Loucy (cell line): ENCODE results near the gene CORO2B.

ENCODE experiments used
- H2AFZ ChIP-seq: fragments of 200-600 bp; sonication (generic); 2 replicates; pipeline ENCODE4 v1.6.0; 2016; ENCODE audit warnings: antibody characterized with exemption, mild to moderate bottlenecking, low read length, moderate library complexity
- H3F3A ChIP-seq: fragments of 200-600 bp; 2 replicates; pipeline ENCODE4 v1.6.0; 2016; ENCODE audit warnings: antibody characterized with exemption, low read depth, mild to moderate bottlenecking
- H3K27me3 ChIP-seq: fragments of 200-600 bp; sonication (generic); 2 replicates; pipeline ENCODE4 v1.6.1; 2014; ENCODE audit warnings: low read length, mild to moderate bottlenecking; ENCODE audit not compliant: insufficient read depth, poor library complexity, severe bottlenecking
- H3K36me3 ChIP-seq: fragments of 200-600 bp; sonication (generic); 2 replicates; pipeline ENCODE4 v1.6.1; 2016; ENCODE audit warnings: low read length; ENCODE audit not compliant: insufficient read depth
- H3K4me1 ChIP-seq: fragments of 200-600 bp; sonication (generic); 2 replicates; pipeline ENCODE4 v1.5.1; 2014; ENCODE audit warnings: low read length, mild to moderate bottlenecking; ENCODE audit not compliant: insufficient read depth, poor library complexity, severe bottlenecking
- H3K4me2 ChIP-seq: fragments of 200-600 bp; sonication (generic); 2 replicates; pipeline ENCODE4 v1.6.0; 2014; ENCODE audit warnings: antibody characterized with exemption, low read length, low read depth, mild to moderate bottlenecking; ENCODE audit not compliant: poor library complexity, severe bottlenecking
- H3K4me3 ChIP-seq: fragments of 200-600 bp; sonication (generic); 2 replicates; pipeline ENCODE4 v1.5.1; 2014; ENCODE audit warnings: low read length, mild to moderate bottlenecking, mixed read lengths; ENCODE audit not compliant: poor library complexity, severe bottlenecking
- H3K79me2 ChIP-seq: fragments of 200-600 bp; sonication (generic); 2 replicates; pipeline ENCODE4 v1.6.1; 2014; ENCODE audit warnings: low read length; ENCODE audit not compliant: insufficient read depth
- H3K9ac ChIP-seq: fragments of 200-600 bp; sonication (generic); 2 replicates; pipeline ENCODE4 v1.6.0; 2014; ENCODE audit warnings: mild to moderate bottlenecking, low read depth, low read length, moderate library complexity; ENCODE audit not compliant: poor library complexity, severe bottlenecking
- H3K9me2 ChIP-seq: fragments of 200-600 bp; sonication (generic); replicated peaks from 2 replicates; pipeline ENCODE4 v1.6.1; 2016; ENCODE audit warnings: low read depth, low read length, mixed read lengths
- H3K9me3 ChIP-seq: fragments of 200-600 bp; sonication (generic); 2 replicates; pipeline ENCODE4 v1.6.1; 2014; ENCODE audit warnings: mild to moderate bottlenecking, antibody characterized with exemption, low read length, low read depth; ENCODE audit not compliant: insufficient read depth
- H4K20me1 ChIP-seq: fragments of 200-600 bp; sonication (generic); 2 replicates; pipeline ENCODE4 v1.6.0; 2014; ENCODE audit warnings: antibody characterized with exemption, low read length, mild to moderate bottlenecking; ENCODE audit not compliant: insufficient read depth, poor library complexity, severe bottlenecking
- CTCF ChIP-seq: fragments of 200-600 bp; sonication (generic); conservative IDR thresholded peaks from 2 replicates; pipeline ENCODE4 v1.5.1; 2014; ENCODE audit warnings: mild to moderate bottlenecking, antibody characterized with exemption, low read length
- EZH2phosphoT487 ChIP-seq: fragments of 200-600 bp; IDR thresholded peaks from 2 replicates; pipeline ENCODE4 v1.6.1; 2018; ENCODE audit warnings: antibody characterized with exemption, mild to moderate bottlenecking, moderate library complexity, borderline replicate concordance

Gene CORO2B

DNA sequence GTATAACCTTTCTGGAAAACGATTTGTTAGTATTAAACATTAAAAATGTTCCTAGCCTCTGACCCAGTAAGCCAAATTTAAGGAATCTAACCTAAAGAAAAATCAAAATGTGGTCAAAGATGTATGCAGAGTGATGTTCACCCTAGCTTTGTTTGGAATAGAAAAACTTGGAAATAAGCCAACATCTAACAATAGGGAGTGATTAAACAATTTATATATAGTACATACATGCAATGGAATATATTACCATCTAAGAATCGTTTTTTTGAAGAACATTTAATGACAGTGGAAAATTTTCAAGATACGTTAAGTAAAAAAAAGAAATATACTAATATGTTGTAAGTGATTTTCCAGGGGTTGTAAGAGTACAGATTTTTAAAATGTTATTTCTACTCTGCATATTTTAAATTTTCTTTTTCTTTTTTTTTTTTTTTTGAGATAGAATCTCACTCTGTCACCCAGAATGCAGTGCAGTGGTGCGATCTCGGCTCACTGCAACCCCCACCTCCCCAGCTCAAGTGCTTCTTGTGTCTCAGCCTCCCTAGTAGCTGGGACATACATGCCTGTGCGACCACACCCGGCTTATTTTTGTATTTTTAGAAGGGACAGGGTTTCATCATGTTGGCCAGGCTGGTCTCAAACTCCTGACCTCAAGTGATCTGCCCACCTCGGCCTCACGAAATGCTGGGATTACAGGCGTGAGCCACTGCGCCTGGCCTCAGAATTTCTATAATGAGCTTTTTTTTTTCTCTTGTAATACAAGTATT lies 187.0 kb downstream of the CORO2B start:
- H3K27me3 ChIP-seq: no peaks in the 10 kb centered on the region
- no peak overlapping the region for H3K4me3 ChIP-seq
- H3K79me2 ChIP-seq: no peaks in the 10 kb centered on the region
- H3K36me3 ChIP-seq: no peaks in the 10 kb centered on the region
- H3K4me2 ChIP-seq: no peak overlapping the region
- TF ChIP-seq CTCF (no peak), EZH2phosphoT487 (no peak)
- no peaks in the 10 kb centered on the region for H3K9me2 ChIP-seq
- H3K9ac ChIP-seq: no peak overlapping the region
- no peak overlapping the region for H2AFZ ChIP-seq
- H3K4me1 ChIP-seq: no peaks in the 10 kb centered on the region
- H3F3A ChIP-seq: no peaks in the 10 kb centered on the region
- no peaks in the 10 kb centered on the region for H3K9me3 ChIP-seq
- H4K20me1 ChIP-seq: no peaks in the 10 kb centered on the region

GRCh38 chr15:68767833-68768232 lies 189.0 kb downstream of the CORO2B start:
- H3K9ac ChIP-seq: no peak overlapping the region
- H3K4me3 ChIP-seq: no peak overlapping the region
- H3K4me1 ChIP-seq: no peaks in the 10 kb centered on the region
- no peaks in the 10 kb centered on the region for H3K27me3 ChIP-seq
- no peaks in the 10 kb centered on the region for H3K9me3 ChIP-seq
- no peaks in the 10 kb centered on the region for H3F3A ChIP-seq
- H3K9me2 ChIP-seq: no peaks in the 10 kb centered on the region
- no peaks in the 10 kb centered on the region for H3K79me2 ChIP-seq
- no peak overlapping the region for H2AFZ ChIP-seq
- no peaks in the 10 kb centered on the region for H3K36me3 ChIP-seq
- H4K20me1 ChIP-seq: no peaks in the 10 kb centered on the region
- TF ChIP-seq EZH2phosphoT487: no peak
- TF ChIP-seq CTCF: no peak
- no peak overlapping the region for H3K4me2 ChIP-seq

- Histone ChIP-seq H4K20me1 (no peaks in the 10 kb centered on the region), H3K4me2 (no peak overlapping the region), H3K9ac (no peak overlapping the region), H3K27me3 (no peaks in the 10 kb centered on the region), H3K36me3 (no peaks in the 10 kb centered on the region), H3F3A (no peaks in the 10 kb centered on the region), H3K4me1 (no peaks in the 10 kb centered on the region), H3K9me3 (no peaks in the 10 kb centered on the region), H3K9me2 (no peaks in the 10 kb centered on the region), H3K4me3 (no peak overlapping the region), H3K79me2 (no peaks in the 10 kb centered on the region), H2AFZ (no peak overlapping the region)
- TF ChIP-seq CTCF (no peak), EZH2phosphoT487 (no peak)
Measured at GRCh38 chr15:68768321-68768720, 189.5 kb downstream of the CORO2B start.
